ENCODE measurements around the gene SLC5A3. TPM values are rescaled to one million over a fixed set of nuclear protein-coding genes. Genes with fewer than 3 reads are reported as not detected.
A peak's percentile ranks its signal among the peaks of the same experiment; 100 is the strongest.

SLC5A3 gene
- total RNA-seq, 1 donor, result 38.4 TPM

- no peak for TF ChIP-seq CTCF (IDR thresholded peaks at IDR 0.05; ENCODE audit: extremely low read depth, low read depth, low read length)
- H3K4me3 ChIP-seq (ENCODE audit: insufficient read depth, low read length), result no peak overlapping the region
- peak overlapping the region; percentile 21 for H3K27ac ChIP-seq (ENCODE audit: low read depth, low read length)
- no peak overlapping the region for H3K4me2 ChIP-seq (ENCODE audit: insufficient read depth, low read length)
- no peak for DNase-seq (ENCODE audit: insufficient read length, low spot score, missing footprints)
- peaks cover 20% of the 10 kb centered on the region for H4K20me1 ChIP-seq (ENCODE audit: insufficient read depth, low read length)
- peaks cover 93% of the 10 kb centered on the region for H3K79me2 ChIP-seq (ENCODE audit: insufficient read depth, low read length)
- H2AFZ ChIP-seq (ENCODE audit: low read length), result no peak overlapping the region
- H3K9me3 ChIP-seq (ENCODE audit: low read depth, low read length), result no peaks in the 10 kb centered on the region
- peaks cover 13% of the 10 kb centered on the region for H3K36me3 ChIP-seq (ENCODE audit: insufficient read depth, low read length)
- no peaks in the 10 kb centered on the region for H3K27me3 ChIP-seq (ENCODE audit: insufficient read depth, low read length)
- peaks cover 33% of the 10 kb centered on the region for H3K4me1 ChIP-seq (ENCODE audit: insufficient read depth, low read length)
Observed at GRCh38 chr21:34080710-34081109, 7.3 kb downstream of the SLC5A3 start.

- no peaks in the 10 kb centered on the region for H3K27me3 ChIP-seq (ENCODE audit: insufficient read depth, low read length)
- H3K4me2 ChIP-seq (ENCODE audit: insufficient read depth, low read length), result no peak overlapping the region
- no peak for TF ChIP-seq CTCF (IDR thresholded peaks at IDR 0.05; ENCODE audit: extremely low read depth, low read depth, low read length)
- no peaks in the 10 kb centered on the region for H3K9me3 ChIP-seq (ENCODE audit: low read depth, low read length)
- no peak overlapping the region for H2AFZ ChIP-seq (ENCODE audit: low read length)
- peaks cover 25% of the 10 kb centered on the region for H3K4me1 ChIP-seq (ENCODE audit: insufficient read depth, low read length)
- H3K36me3 ChIP-seq (ENCODE audit: insufficient read depth, low read length), result peaks cover 13% of the 10 kb centered on the region
- DNase-seq (ENCODE audit: insufficient read length, low spot score, missing footprints), result no peak
- H3K79me2 ChIP-seq (ENCODE audit: insufficient read depth, low read length), result peaks cover 94% of the 10 kb centered on the region
- H3K27ac ChIP-seq (ENCODE audit: low read depth, low read length), result no peak overlapping the region
- no peak overlapping the region for H3K4me3 ChIP-seq (ENCODE audit: insufficient read depth, low read length)
- peaks cover 24% of the 10 kb centered on the region for H4K20me1 ChIP-seq (ENCODE audit: insufficient read depth, low read length)
Observed at GRCh38 chr21:34082769-34083168, 9.4 kb downstream of the SLC5A3 start.

GRCh38 chr21:34083357-34083756 is 10.0 kb downstream of the SLC5A3 start:
- H3K79me2 ChIP-seq (ENCODE audit: insufficient read depth, low read length), result peaks cover 94% of the 10 kb centered on the region
- H4K20me1 ChIP-seq (ENCODE audit: insufficient read depth, low read length), result peaks cover 24% of the 10 kb centered on the region

GRCh38 chr21:34085129-34085528 is 11.8 kb downstream of the SLC5A3 start:
- no peak overlapping the region for H2AFZ ChIP-seq (ENCODE audit: low read length)
- H4K20me1 ChIP-seq (ENCODE audit: insufficient read depth, low read length), result peaks cover 28% of the 10 kb centered on the region
- no peak for DNase-seq (ENCODE audit: insufficient read length, low spot score, missing footprints)
- H3K27ac ChIP-seq (ENCODE audit: low read depth, low read length), result no peak overlapping the region
- no peak for TF ChIP-seq CTCF (IDR thresholded peaks at IDR 0.05; ENCODE audit: extremely low read depth, low read depth, low read length)
- peaks cover 13% of the 10 kb centered on the region for H3K36me3 ChIP-seq (ENCODE audit: insufficient read depth, low read length)
- H3K4me3 ChIP-seq (ENCODE audit: insufficient read depth, low read length), result no peak overlapping the region
- peaks cover 99% of the 10 kb centered on the region for H3K79me2 ChIP-seq (ENCODE audit: insufficient read depth, low read length)
- H3K9me3 ChIP-seq (ENCODE audit: low read depth, low read length), result no peaks in the 10 kb centered on the region
- no peak overlapping the region for H3K4me2 ChIP-seq (ENCODE audit: insufficient read depth, low read length)
- no peaks in the 10 kb centered on the region for H3K27me3 ChIP-seq (ENCODE audit: insufficient read depth, low read length)
- peaks cover 9% of the 10 kb centered on the region for H3K4me1 ChIP-seq (ENCODE audit: insufficient read depth, low read length)

More at GRCh38 chr21:34083357-34083756, 10.0 kb downstream of the SLC5A3 start:
- H3K4me2 ChIP-seq (ENCODE audit: insufficient read depth, low read length), result no peak overlapping the region
- no peaks in the 10 kb centered on the region for H3K27me3 ChIP-seq (ENCODE audit: insufficient read depth, low read length)
- peaks cover 22% of the 10 kb centered on the region for H3K4me1 ChIP-seq (ENCODE audit: insufficient read depth, low read length)
- H3K9me3 ChIP-seq (ENCODE audit: low read depth, low read length), result no peaks in the 10 kb centered on the region
- H3K4me3 ChIP-seq (ENCODE audit: insufficient read depth, low read length), result no peak overlapping the region
- TF ChIP-seq CTCF (IDR thresholded peaks at IDR 0.05; ENCODE audit: extremely low read depth, low read depth, low read length), result no peak
- DNase-seq (ENCODE audit: insufficient read length, low spot score, missing footprints), result no peak
- no peak overlapping the region for H2AFZ ChIP-seq (ENCODE audit: low read length)
- H3K27ac ChIP-seq (ENCODE audit: low read depth, low read length), result no peak overlapping the region
- peaks cover 13% of the 10 kb centered on the region for H3K36me3 ChIP-seq (ENCODE audit: insufficient read depth, low read length)
